ENCODE measurements around the gene APOA4. TPM values are rescaled to one million over a fixed set of nuclear protein-coding genes. Genes with fewer than 3 reads are reported as not detected.

Gene APOA4
- total and polyA plus RNA-seq, 2 of the 13 experiments (the other 11 are each of a cell fraction or from before 2014, with no cell fraction given) = 3.8 to 7.2 TPM

- no peak for TF ChIP-seq GPN1 (CRISPR knock-in tag; IDR thresholded peaks at IDR 0.05; ENCODE audit: borderline replicate concordance)
- TF ChIP-seq HNRNPL (IDR thresholded peaks at IDR 0.05; ENCODE audit: low read depth, low read length) = peak; percentile 46; the same call in 1 of the 2 replicates
- TF ChIP-seq, protein P1, sequence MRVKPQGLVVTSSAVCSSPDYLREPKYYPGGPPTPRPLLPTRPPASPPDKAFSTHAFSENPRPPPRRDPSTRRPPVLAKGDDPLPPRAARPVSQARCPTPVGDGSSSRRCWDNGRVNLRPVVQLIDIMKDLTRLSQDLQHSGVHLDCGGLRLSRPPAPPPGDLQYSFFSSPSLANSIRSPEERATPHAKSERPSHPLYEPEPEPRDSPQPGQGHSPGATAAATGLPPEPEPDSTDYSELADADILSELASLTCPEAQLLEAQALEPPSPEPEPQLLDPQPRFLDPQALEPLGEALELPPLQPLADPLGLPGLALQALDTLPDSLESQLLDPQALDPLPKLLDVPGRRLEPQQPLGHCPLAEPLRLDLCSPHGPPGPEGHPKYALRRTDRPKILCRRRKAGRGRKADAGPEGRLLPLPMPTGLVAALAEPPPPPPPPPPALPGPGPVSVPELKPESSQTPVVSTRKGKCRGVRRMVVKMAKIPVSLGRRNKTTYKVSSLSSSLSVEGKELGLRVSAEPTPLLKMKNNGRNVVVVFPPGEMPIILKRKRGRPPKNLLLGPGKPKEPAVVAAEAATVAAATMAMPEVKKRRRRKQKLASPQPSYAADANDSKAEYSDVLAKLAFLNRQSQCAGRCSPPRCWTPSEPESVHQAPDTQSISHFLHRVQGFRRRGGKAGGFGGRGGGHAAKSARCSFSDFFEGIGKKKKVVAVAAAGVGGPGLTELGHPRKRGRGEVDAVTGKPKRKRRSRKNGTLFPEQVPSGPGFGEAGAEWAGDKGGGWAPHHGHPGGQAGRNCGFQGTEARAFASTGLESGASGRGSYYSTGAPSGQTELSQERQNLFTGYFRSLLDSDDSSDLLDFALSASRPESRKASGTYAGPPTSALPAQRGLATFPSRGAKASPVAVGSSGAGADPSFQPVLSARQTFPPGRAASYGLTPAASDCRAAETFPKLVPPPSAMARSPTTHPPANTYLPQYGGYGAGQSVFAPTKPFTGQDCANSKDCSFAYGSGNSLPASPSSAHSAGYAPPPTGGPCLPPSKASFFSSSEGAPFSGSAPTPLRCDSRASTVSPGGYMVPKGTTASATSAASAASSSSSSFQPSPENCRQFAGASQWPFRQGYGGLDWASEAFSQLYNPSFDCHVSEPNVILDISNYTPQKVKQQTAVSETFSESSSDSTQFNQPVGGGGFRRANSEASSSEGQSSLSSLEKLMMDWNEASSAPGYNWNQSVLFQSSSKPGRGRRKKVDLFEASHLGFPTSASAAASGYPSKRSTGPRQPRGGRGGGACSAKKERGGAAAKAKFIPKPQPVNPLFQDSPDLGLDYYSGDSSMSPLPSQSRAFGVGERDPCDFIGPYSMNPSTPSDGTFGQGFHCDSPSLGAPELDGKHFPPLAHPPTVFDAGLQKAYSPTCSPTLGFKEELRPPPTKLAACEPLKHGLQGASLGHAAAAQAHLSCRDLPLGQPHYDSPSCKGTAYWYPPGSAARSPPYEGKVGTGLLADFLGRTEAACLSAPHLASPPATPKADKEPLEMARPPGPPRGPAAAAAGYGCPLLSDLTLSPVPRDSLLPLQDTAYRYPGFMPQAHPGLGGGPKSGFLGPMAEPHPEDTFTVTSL (CRISPR knock-in tag; IDR thresholded peaks at IDR 0.05; ENCODE audit: borderline replicate concordance) = no peak; the same call in 1 of the 2 replicates
- no peak for TF ChIP-seq ZNF639 (CRISPR knock-in tag; conservative IDR thresholded peaks at IDR 0.05)
- TF ChIP-seq ZEB1 (IDR thresholded peaks at IDR 0.05; ENCODE audit: insufficient replicate concordance, low read depth) = no peak
- TF ChIP-seq MLLT10 (CRISPR knock-in tag; IDR thresholded peaks at IDR 0.05) = no peak; the same call in 1 of the 2 replicates
- no peak; the same call in 1 of the 2 replicates for TF ChIP-seq SIN3A (IDR thresholded peaks at IDR 0.05; ENCODE audit: borderline replicate concordance, low read depth, low read length)
- no peak for TF ChIP-seq TEAD2 (CRISPR knock-in tag; IDR thresholded peaks at IDR 0.05)
- peak; percentile 71 for TF ChIP-seq ZNF792 (CRISPR knock-in tag; IDR thresholded peaks at IDR 0.05)
- no peak for TF ChIP-seq ZKSCAN5 (CRISPR knock-in tag; IDR thresholded peaks at IDR 0.05)
- TF ChIP-seq, protein P2, sequence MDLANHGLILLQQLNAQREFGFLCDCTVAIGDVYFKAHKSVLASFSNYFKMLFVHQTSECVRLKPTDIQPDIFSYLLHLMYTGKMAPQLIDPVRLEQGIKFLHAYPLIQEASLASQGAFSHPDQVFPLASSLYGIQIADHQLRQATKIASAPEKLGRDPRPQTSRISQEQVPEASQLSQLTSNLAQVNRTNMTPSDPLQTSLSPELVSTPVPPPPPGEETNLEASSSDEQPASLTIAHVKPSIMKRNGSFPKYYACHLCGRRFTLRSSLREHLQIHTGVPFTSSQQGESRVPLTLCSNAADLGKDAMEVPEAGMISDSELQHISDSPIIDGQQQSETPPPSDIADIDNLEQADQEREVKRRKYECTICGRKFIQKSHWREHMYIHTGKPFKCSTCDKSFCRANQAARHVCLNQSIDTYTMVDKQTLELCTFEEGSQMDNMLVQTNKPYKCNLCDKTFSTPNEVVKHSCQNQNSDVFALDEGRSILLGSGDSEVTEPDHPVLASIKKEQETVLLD (CRISPR knock-in tag; IDR thresholded peaks at IDR 0.05; ENCODE audit: low read depth) = peak; percentile 43; the same call in 1 of the 2 replicates
- TF ChIP-seq ZNF713 (CRISPR knock-in tag; IDR thresholded peaks at IDR 0.05) = no peak
- TF ChIP-seq ZNF121 (CRISPR knock-in tag; IDR thresholded peaks at IDR 0.05) = no peak
- peak; percentile 68; the same call in 1 of the 2 replicates for TF ChIP-seq GATAD2A (CRISPR knock-in tag; IDR thresholded peaks at IDR 0.05)
- no peak for TF ChIP-seq ZNF160 (CRISPR knock-in tag; IDR thresholded peaks at IDR 0.05)
- TF ChIP-seq, protein P3, sequence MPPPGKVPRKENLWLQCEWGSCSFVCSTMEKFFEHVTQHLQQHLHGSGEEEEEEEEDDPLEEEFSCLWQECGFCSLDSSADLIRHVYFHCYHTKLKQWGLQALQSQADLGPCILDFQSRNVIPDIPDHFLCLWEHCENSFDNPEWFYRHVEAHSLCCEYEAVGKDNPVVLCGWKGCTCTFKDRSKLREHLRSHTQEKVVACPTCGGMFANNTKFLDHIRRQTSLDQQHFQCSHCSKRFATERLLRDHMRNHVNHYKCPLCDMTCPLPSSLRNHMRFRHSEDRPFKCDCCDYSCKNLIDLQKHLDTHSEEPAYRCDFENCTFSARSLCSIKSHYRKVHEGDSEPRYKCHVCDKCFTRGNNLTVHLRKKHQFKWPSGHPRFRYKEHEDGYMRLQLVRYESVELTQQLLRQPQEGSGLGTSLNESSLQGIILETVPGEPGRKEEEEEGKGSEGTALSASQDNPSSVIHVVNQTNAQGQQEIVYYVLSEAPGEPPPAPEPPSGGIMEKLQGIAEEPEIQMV (CRISPR knock-in tag; IDR thresholded peaks at IDR 0.05; ENCODE audit: low read depth) = 0 out of 2 replicates have a peak, but pooled peaks have one; percentile 24
- TF ChIP-seq TFE3 (CRISPR knock-in tag; IDR thresholded peaks at IDR 0.05) = peak; percentile 87
- TF ChIP-seq THAP11 (CRISPR knock-in tag; IDR thresholded peaks at IDR 0.05) = no peak
These were observed 10.9 kb upstream of the APOA4 start (continued) for GRCh38 chr11:116833816-116834534.

Data from HepG2 (cell line).